ENCODE results near the gene TSC1. TPM values are rescaled to one million over a fixed set of nuclear protein-coding genes. Genes with fewer than 3 reads are reported as not detected.

TSC1 gene
- total RNA-seq, 2 donors from 2014 or later: 27.7 to 82.2 TPM

DNA sequence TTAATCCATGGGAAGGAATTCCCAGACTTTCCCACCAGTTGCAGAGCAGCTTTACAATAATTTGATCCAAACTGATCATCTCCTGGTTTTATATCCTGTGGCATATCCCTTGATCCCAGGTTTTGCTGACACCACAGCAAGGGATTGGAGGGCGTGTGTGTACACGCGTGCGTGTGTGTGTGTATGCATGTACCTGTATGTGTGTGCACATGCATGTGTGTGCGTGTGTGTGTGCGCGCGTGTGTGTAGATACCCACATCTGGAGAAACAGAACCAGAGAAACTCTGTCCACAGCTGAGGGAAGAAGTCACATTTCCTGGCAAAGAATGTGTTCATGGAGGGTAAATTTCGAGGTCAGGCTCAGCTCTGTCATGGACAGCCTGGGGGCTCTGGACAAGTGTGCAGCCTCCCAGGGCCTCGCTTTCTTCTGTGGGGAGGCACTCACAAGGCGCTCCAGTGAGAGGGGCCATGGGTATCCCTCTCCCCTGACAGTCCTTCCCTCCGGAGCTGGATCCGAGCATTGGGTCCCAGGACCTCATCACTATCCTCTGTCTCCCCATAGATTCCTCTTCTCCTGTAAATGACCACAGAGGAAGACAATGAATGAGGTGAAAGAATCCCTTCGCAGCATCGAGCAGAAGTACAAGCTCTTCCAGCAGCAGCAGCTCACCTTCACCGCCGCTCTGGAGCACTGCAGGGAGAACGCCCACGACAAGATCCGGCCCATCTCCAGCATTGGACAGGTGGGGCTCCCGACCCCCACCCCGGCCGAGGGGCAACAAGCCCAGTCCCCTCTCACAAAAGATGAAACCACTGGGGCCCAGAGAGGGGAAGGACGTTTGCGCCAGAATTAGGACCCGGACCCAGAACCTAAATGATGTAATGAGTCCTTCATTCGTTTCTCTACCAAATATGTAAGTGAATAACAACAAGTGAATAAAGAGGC, 60.8 kb downstream of the TSC1 start:
- Histone ChIP-seq H3K27ac (no peak overlapping the region), H3K4me1 (replicated peaks) (no peaks in the 10 kb centered on the region), H3K27me3 (replicated peaks; ENCODE audit: insufficient read depth) (no peaks in the 10 kb centered on the region), H3K9me3 (no peaks in the 10 kb centered on the region), H3K36me3 (no peaks in the 10 kb centered on the region), H3K4me3 (no peak overlapping the region)
- WGBS: 90% methylated on average over 27 of the region's 27 CpGs
- TF ChIP-seq, protein P1, sequence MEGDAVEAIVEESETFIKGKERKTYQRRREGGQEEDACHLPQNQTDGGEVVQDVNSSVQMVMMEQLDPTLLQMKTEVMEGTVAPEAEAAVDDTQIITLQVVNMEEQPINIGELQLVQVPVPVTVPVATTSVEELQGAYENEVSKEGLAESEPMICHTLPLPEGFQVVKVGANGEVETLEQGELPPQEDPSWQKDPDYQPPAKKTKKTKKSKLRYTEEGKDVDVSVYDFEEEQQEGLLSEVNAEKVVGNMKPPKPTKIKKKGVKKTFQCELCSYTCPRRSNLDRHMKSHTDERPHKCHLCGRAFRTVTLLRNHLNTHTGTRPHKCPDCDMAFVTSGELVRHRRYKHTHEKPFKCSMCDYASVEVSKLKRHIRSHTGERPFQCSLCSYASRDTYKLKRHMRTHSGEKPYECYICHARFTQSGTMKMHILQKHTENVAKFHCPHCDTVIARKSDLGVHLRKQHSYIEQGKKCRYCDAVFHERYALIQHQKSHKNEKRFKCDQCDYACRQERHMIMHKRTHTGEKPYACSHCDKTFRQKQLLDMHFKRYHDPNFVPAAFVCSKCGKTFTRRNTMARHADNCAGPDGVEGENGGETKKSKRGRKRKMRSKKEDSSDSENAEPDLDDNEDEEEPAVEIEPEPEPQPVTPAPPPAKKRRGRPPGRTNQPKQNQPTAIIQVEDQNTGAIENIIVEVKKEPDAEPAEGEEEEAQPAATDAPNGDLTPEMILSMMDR (IDR thresholded peaks at IDR 0.05): no peak
- TF ChIP-seq POLR2AphosphoS5 (IDR thresholded peaks at IDR 0.05) (no peak), POLR2A (IDR thresholded peaks at IDR 0.05) (no peak)
- intact Hi-C loops (cut with DNase I): no loop called here
- no peak for DNase-seq (ENCODE audit: low spot score)

DNA sequence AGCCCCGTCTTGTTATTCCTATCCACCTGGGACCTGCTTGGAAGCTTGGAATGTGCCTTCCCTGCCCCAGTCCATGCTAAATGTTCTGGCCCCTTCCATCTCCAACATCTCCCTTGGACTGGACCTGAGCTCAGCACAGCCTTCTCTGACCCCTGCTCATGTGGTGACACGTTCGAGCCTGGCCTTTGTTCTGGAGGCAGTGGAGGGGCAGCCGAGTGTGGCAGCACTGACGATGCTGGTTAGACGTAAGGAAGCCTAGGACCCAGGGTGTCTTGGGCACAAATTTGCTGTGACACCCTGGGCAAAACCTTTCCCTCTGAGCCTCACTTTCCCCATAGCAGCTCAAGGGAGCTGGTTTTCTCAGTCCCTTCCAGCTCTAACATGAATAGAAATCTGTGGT, 61.8 kb downstream of the TSC1 start:
- WGBS: 76% methylated on average over 6 of the region's 6 CpGs
- H3K27me3 ChIP-seq (replicated peaks; ENCODE audit: insufficient read depth): no peaks in the 10 kb centered on the region
- H3K4me1 ChIP-seq (replicated peaks): no peaks in the 10 kb centered on the region
- no peak for DNase-seq (ENCODE audit: low spot score)
- no peak overlapping the region for H3K4me3 ChIP-seq
- no peaks in the 10 kb centered on the region for H3K36me3 ChIP-seq
- no peak overlapping the region for H3K27ac ChIP-seq
- intact Hi-C loops (cut with DNase I): no loop called here
- no peak for TF ChIP-seq POLR2A (IDR thresholded peaks at IDR 0.05)
- TF ChIP-seq, protein P1 (IDR thresholded peaks at IDR 0.05): no peak
- TF ChIP-seq POLR2AphosphoS5 (IDR thresholded peaks at IDR 0.05): no peak
- no peaks in the 10 kb centered on the region for H3K9me3 ChIP-seq

DNA sequence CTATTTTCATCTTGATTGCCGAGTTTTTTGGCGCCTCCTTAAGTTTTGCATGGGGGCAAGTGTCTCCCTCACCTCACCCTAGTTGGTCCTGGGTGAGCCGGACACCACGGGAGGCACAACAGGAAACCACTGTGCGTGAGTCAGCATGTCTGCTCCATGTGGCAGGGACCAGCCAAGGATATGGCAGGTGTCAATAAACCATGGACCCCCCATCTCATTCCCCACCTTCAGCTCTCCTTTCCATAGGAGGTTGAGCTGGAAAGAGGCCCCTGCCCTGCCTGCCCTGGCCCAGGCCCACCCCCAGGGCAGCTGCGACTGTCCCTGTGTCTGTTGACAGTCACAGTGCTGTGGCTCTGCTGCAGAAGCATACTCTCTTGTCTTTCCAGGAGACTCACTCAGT, 62.6 kb downstream of the TSC1 start:
- H3K4me3 ChIP-seq: no peak overlapping the region
- intact Hi-C loops (cut with DNase I): no loop called here
- no peak overlapping the region for H3K27ac ChIP-seq
- DNase-seq (ENCODE audit: low spot score): no peak
- H3K9me3 ChIP-seq: no peaks in the 10 kb centered on the region
- 79% methylated on average over 6 of the region's 6 CpGs for WGBS
- H3K27me3 ChIP-seq (replicated peaks; ENCODE audit: insufficient read depth): no peaks in the 10 kb centered on the region
- H3K4me1 ChIP-seq (replicated peaks): no peaks in the 10 kb centered on the region
- TF ChIP-seq POLR2A (IDR thresholded peaks at IDR 0.05): no peak
- H3K36me3 ChIP-seq: no peaks in the 10 kb centered on the region

DNA sequence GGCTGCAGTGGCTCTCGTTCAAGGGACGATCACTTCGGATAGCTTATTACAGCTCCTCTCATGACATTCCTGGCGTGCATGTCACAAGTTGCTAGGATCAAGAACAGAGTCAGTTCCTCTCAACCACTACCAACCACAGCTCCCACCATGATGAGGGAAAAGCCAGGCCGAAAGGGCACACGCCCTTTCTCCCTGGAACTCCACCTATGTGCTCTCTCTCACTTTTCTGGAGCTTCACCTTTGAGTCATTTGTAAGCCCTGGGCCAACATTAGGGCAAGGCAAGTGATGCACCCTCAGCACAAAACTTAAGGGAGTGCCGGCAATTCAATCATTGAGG, 64.1 kb downstream of the TSC1 start:
- intact Hi-C loops (cut with DNase I): no loop called here
- Histone ChIP-seq H3K4me3 (no peak overlapping the region), H3K36me3 (no peaks in the 10 kb centered on the region), H3K27me3 (replicated peaks; ENCODE audit: insufficient read depth) (no peaks in the 10 kb centered on the region), H3K9me3 (no peaks in the 10 kb centered on the region), H3K27ac (no peak overlapping the region), H3K4me1 (replicated peaks) (no peaks in the 10 kb centered on the region)
- WGBS: 83% methylated on average over 7 of the region's 7 CpGs
- TF ChIP-seq, protein P1 (IDR thresholded peaks at IDR 0.05): no peak
- TF ChIP-seq POLR2A (IDR thresholded peaks at IDR 0.05) (no peak), POLR2AphosphoS5 (IDR thresholded peaks at IDR 0.05) (no peak)
- no peak for DNase-seq (ENCODE audit: low spot score)

DNA sequence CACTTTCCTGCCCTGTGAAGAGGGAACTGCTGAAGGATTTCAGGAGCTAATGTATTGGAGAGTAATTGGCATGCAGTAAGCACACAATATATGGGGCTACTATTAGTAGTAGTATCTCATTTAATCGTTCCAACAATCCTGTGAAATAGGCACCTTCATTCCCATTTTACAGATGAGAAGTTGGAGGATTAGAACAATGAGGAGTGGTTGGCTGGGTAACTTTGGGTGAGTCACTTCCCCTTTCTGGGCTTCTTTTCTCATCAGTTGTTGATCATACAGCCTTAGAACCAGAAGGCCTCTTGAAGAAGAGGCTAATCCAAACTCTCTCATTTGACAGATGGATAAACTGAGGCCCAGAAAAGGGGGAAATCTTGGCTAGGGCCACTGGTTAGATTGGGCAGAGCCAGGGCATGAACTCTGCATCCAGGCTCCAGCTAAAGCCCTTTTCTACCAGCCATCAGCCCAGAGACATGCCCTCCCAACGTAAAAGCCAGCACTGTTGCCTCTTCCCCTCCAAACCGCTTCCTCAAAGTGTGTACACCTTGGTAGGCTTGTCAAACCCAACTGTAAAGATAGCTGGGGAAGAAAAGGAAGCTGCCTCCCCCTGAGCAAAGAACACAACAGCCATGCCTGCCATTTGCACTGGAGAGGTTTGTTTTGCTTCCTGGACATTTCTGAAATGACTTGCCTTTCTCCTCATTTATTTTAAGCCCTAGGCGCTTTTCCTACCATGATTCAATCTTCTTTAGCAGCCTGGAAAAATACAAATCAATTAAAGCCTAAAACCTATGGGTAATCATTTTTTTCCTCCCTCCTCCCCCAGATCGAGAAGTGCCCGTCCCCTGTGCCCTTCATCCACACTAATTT, 64.7 kb downstream of the TSC1 start:
- peak overlapping the region in 1 of 2 donors; percentile 87 for H3K4me3 ChIP-seq
- H3K27me3 ChIP-seq (replicated peaks; ENCODE audit: insufficient read depth): no peaks in the 10 kb centered on the region
- peak overlapping the region in 1 of 2 donors; percentile 80 for H3K27ac ChIP-seq
- H3K4me1 ChIP-seq (replicated peaks): no peaks in the 10 kb centered on the region
- no peak for TF ChIP-seq POLR2AphosphoS5 (IDR thresholded peaks at IDR 0.05)
- TF ChIP-seq, protein P1 (IDR thresholded peaks at IDR 0.05): no peak
- TF ChIP-seq POLR2A (IDR thresholded peaks at IDR 0.05): no peak
- no peaks in the 10 kb centered on the region for H3K9me3 ChIP-seq
- DNase-seq (ENCODE audit: low spot score): no peak
- 87% methylated on average over 6 of the region's 6 CpGs for WGBS
- intact Hi-C loops (cut with DNase I): loop anchor here (10.0 kb wide), 2 partner anchors 65 to 205 kb away; partner anchors contain the start of genes GTF3C4 and TSC1
- no peaks in the 10 kb centered on the region for H3K36me3 ChIP-seq

Measured in prostate gland (tissue), 2 donors.